Measurements from ENCODE around the gene ABCF2. TPM values are rescaled to one million over a fixed set of nuclear protein-coding genes. Genes with fewer than 3 reads are reported as not detected.

ABCF2 gene
- total RNA-seq, 1 donor from 2014 or later = 12.8 TPM

DNA sequence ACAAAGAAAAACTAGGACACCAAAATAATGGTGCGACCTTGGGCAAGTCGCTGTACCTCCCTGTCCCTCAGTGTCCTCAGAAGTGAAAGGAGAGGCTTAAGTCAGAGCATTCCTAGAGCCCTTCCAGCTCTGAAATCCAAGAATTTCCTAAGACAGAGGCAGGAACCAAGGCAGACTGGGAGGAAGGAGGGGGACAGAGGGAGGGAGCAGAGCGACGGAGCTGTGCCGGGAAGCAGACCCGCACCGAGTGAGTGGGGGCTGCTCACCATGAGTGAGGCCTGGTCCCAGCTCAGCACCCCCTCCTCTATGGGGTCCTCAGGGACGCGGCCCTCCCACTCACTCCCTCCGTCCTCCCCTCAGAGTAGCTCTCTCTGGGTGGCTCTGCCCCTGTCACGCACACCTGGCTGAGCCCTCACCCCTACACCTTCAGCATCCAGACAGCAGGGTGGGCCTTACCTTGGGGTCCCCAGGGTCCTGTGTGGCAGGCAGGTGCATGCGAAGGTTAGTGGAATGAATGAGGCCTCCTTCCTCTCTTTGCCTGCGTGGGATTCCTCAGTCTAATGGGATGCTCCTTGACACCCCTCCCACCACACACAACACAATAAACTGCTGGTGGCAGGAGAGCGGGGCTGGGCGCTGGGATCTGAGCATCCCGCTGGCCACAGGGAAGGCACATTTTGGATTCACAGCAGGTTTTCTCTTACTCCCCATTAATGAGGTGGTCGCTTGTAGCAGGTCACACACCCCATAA lies 26.1 kb upstream of the ABCF2 start:
- no peak for DNase-seq (ENCODE audit: low spot score)

GRCh38 chr7:151252561-151252835 lies 25.5 kb upstream of the ABCF2 start:
- DNase-seq (ENCODE audit: low spot score) = no peak

- DNase-seq (ENCODE audit: low spot score) = peak; percentile 89
These were observed 24.9 kb upstream of the ABCF2 start for GRCh38 chr7:151251689-151252560.

GRCh38 chr7:151251328-151251688 lies 24.3 kb upstream of the ABCF2 start:
- peak; percentile 75 for DNase-seq (ENCODE audit: low spot score)

- DNase-seq (ENCODE audit: low spot score) = no peak
These were observed 23.5 kb upstream of the ABCF2 start for GRCh38 chr7:151250181-151251132.

GRCh38 chr7:151249732-151250072 lies 22.7 kb upstream of the ABCF2 start:
- DNase-seq (ENCODE audit: low spot score) = peak; percentile 91

DNA sequence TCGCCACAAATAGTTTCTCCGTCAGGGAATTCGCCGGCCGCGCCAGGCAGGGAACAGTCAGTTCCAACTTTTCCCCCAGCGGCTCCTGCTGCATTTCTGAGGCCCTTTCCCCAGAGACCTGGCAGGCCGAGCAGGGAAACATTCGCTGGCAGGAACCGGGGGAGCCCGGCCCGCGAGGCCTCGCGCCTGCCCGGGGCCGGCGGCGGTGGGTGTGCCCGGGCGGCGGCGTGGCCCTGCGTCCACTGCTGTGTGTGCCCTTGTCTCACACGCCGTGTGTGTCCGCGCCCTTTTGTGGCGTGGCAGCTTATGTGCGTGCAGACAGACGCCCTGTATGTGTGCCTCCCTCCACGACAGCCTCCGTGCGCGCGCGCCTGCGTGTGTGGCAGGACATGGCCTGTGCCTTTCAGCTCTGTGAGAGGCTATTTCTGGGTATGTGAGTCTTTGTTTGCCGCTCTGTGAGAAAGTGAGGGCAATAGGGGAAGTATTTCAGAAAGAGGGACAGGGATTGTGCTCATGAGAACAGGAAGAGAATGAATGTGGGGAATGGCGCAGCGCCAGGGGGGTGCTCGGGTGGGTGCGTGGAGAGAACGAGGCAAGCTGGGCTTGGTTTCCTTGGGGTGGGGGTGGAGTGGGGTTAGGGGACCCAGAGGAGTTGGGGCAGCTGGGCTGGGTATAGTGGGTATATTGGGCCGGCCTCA lies 22.2 kb upstream of the ABCF2 start:
- peak; percentile 85 for DNase-seq (ENCODE audit: low spot score)

GRCh38 chr7:151248346-151249033 lies 21.5 kb upstream of the ABCF2 start, which contains the start of gene SMARCD3:
TSS of gene SMARCD3 (minus strand) at chr7:151248694. CDS start at chr7:151248562, 132 bp downstream.
- peak; percentile 84 for DNase-seq (ENCODE audit: low spot score)

DNA sequence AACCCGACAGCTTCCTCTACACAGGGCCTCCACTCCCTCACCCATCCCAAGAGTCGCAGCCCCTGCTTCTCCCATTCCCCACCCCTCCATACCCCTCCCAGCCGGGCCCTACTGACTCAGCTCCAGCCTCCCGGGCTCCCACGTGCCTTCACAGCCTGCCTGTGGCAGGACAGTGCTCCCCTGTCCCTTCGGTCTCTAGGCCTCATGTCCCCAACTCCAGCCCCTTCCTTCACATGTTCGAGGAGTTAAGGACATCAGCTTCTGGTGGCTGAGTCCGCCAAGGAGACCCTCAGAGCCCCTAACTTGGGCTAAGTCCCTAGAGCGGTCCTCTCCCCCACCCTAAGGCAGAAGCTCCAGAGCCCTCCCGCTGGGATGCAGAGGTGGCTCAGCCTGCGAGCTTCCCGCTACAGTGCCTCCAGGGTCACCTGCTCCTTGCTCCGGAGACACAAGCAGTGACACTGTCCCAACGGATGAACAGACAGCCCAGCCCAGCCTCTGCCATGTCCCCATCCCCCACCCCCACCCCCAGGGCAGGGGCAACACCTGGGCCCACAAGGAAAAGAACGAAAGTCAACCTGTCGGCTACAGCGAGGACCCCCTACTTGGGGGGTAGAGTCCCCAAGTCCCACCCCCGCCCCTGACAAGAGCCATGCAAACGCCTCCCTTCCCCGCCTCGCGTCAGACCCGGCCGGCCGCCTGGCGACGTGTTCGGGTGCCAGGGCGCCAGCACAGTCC lies 20.8 kb upstream of the ABCF2 start:
- DNase-seq (ENCODE audit: low spot score) = peak; percentile 63

DNA sequence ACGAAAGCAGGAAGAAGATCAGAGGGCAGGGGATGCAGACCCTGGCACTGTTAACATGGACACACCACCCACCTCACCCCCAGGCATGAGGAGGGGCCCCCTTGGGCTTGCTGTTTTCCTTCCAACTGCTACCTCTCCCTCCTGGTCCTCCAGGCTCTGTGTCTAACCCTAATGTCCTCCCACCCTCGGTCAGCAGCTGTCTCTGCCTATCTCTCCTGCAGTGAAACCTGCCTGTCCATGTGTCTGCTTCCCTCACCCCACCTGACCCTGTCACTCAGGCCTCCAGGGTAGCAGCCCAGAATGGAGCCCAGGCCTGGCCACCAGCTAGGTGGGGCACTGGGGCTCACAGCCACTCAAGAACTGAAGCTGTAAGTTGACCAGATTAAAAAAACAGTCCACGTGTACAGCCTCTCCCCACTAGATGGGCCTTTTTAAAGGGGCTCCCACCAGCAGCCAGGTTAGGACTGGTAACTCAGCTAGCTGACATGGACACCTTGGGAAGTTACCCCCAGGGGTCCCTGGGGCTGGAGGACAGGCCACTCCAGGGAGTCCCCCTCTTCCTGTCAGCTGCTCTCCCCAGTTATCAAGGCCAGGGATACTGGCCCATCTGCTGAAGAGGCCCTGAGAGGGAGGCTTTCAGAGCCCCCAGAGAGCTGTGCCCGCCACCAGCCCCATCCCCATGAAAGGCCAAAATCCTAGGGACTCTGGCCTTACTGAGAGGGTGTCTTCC lies 20.0 kb upstream of the ABCF2 start:
- DNase-seq (ENCODE audit: low spot score) = no peak

DNA sequence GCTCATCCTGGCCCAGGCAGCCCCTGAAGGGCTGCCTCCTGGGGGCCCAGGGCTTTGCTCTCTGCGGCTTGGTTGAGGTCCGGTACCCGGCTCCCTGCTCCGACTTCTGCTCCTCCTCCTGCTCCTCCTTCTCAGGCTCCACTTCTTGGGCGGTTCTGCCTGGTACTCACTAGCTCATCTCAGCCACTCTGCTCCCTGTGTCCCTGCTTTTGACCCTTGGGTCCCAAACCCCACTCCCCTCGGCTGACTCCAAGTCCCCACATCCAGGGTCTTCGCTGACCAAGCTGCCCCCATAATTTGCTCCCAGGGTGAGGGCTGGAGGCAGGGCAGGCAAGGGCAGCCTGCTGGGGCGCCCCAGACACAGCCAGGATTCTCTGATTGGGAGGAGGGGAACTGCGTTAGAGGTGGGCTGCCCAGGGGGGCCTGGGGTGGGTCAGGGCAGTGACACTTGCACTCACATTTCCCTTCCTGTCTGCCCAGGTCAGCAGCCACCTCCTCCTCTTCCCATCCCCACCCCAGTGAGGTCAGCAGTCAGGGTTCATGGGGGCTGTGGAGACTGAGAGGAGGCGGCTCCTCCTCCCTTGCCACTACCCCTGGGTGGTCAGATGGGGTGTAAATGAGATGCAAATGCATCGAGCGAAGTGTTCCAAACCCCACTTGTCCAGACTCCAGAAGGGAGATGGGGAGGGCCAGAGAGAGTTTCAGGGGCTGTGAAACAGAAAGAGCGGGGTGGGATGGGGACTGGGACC lies 19.3 kb upstream of the ABCF2 start:
- DNase-seq (ENCODE audit: low spot score) = peak; percentile 69

GRCh38 chr7:151245360-151246101 lies 18.5 kb upstream of the ABCF2 start:
- DNase-seq (ENCODE audit: low spot score) = no peak

GRCh38 chr7:151244841-151245346 lies 17.9 kb upstream of the ABCF2 start:
- DNase-seq (ENCODE audit: low spot score) = no peak

- peak; percentile 78 for DNase-seq (ENCODE audit: low spot score)
These were observed 17.3 kb upstream of the ABCF2 start for GRCh38 chr7:151244196-151244840.

DNA sequence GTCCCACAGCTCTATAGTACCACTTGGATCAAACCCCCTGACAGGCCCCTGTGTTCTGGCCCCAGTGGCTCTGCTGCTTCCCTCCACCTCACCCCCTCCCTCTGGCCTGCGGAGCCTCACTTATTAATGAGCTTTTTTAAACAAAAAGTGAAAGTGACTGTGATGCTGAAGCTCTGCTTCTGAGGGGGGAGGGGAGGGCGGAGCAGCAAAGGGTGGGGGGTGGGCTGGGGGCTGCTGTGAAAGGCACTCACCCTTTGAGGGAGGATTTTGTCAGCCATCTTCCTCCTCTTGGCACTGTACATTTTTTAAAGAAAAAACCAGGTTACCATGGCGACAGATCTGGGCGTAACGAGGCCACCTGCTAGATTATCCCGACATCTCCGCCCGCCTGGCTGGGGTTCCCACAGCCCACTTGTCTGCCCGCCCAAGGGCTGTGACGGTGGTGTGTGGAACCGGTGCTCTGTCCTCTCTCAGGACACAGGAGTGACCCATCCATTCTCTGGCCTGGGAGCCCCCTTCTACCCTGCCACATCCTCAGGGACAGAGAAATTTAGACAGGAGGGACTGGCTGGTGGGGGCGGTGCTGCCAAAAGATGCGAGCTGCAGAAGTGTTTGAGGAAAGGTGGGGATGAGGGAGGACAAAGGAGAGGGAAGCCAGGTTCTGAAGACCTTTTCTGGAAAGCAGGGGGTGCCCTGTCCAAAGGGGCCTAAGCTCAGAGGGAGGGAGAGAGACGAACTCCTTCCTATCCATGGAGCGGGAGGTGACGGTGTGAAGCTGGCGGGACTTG lies 16.6 kb upstream of the ABCF2 start:
- no peak for DNase-seq (ENCODE audit: low spot score)

DNA sequence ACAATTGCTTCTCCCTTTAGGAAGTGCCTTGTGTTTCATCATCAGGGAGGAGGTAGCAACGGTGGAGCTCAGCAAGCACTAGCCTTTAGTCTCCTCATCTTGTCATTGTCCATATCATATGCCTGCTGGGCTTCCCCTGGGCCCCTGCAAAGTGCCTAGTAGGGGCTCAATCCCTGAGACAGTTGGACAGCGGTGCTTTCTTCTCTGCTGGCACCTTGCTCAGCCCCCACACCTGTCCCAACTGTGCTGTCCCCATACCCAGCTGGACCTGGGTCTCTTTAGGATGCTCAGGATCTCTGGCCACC lies 16.0 kb upstream of the ABCF2 start:
- no peak for DNase-seq (ENCODE audit: low spot score)

Data from umbilical cord (tissue), 2 donors.